Mucosa of stomach (tissue), 1 donor: ENCODE data around the gene ARHGEF37.
"Not testable (repeated sequence)": the region's sequence is repeated elsewhere in the genome, so short reads cannot be mapped to it uniquely, and the experiment has no call there.

Source experiments
- H3K27me3 ChIP-seq: one replicate; pipeline ENCODE4 v1.7.0; 2013; ENCODE audit warnings: mild to moderate bottlenecking, low read length; ENCODE audit not compliant: control insufficient read depth, insufficient read depth
- H3K36me3 ChIP-seq: one replicate; pipeline ENCODE4 v1.7.0; 2013; ENCODE audit warnings: low read length; ENCODE audit not compliant: control insufficient read depth, insufficient read depth
- H3K4me1 ChIP-seq: one replicate; pipeline ENCODE4 v1.7.0; 2013; ENCODE audit warnings: mild to moderate bottlenecking, low read length; ENCODE audit not compliant: control insufficient read depth, insufficient read depth
- H3K4me3 ChIP-seq: one replicate; pipeline ENCODE4 v1.7.0; 2013; ENCODE audit warnings: low read length
- H3K9ac ChIP-seq: one replicate; pipeline ENCODE4 v1.7.0; 2013; ENCODE audit warnings: mild to moderate bottlenecking, low read length, moderate library complexity
- H3K9me3 ChIP-seq: one replicate; pipeline ENCODE4 v1.7.0; 2013; ENCODE audit warnings: mild to moderate bottlenecking, low read length, moderate library complexity; ENCODE audit not compliant: control insufficient read depth
- donor health status: Pancreatic carcinoma.

Gene ARHGEF37, protein sequence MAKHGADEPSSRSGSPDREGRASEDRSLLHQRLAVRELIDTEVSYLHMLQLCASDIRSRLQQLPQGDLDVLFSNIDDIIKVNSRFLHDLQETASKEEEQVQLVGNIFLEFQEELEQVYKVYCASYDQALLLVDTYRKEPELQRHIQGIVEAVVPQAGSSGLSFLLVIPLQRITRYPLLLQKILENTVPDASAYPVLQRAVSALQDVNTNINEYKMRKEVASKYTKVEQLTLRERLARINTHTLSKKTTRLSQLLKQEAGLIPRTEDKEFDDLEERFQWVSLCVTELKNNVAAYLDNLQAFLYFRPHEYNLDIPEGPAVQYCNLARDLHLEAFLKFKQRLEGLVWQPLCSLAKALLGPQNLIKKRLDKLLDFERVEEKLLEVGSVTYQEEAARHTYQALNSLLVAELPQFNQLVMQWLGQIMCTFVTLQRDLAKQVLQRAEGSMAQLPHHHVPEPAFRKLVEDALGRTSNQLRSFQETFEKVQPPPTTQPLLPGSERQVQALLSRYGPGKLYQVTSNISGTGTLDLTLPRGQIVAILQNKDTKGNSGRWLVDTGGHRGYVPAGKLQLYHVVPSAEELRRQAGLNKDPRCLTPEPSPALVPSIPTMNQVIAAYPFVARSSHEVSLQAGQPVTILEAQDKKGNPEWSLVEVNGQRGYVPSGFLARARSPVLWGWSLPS

DNA sequence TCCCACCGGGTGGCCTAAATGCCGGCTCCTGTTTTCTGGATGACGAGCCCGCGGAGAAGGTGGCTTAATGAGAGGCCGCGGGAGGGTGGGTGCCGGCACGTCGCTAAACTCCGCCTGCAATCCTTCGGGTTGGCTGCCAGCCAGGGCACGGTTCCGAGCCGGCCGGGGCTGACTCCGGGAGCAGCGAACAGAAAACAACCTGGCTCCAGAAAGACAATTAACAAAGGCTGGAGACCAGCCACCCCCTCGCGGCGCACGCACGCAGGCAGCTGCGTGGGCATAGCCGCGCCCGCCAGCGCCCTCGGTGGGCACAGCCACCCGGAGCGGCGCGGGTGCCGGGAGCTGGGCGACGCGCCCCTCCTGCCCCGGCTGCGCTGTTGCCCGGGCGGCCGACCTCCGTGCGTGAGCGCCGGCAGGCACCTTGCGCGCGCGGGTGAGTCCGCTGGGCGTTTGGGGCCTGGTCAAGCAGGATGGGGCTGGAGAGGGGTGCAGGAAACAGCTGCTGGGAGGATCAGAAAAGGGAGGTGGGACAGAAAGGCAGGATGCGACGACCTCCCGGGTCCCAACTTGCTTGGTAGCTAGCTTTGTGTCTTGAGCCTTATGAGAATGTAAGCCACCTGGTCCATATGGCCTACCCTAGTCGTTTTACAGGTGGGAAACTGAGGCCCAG lies at the start of gene ARHGEF37:
Gene ARHGEF37, plus strand, starts transcription at position 307 of the 670 bp plus-strand sequence. CDS start 16,272 bp downstream, outside the sequence.
- peak within 1 kb of the TSS; percentile 86 for H3K9ac ChIP-seq
- no peaks in the 10 kb centered on the region for H3K36me3 ChIP-seq
- peak within 1 kb of the TSS; percentile 9 for H3K4me3 ChIP-seq
- no peaks in the 10 kb centered on the region for H3K27me3 ChIP-seq
- peaks cover 33% of the 10 kb centered on the region for H3K4me1 ChIP-seq
- H3K9me3 ChIP-seq, result no peaks in the 10 kb centered on the region

DNA sequence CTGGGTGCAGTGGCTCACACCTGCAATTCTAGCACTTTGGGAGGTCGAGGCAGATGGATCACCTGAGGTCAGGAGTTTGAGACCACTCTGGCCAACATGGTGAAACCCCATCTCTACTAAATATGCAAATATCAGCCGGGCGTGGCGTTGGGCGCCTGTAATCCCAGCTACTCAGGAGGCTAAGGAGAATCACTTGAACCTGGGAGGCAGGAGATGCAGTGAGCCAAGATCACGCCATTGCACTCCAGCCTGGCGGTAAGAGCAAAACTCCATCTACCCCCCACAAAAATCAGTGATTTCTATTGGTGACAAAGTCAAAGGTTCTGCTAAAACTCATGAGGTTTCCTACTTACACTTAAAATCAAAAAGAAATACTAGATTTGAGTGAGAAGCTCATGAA lies 48.9 kb upstream of the ARHGEF37 start:
- Histone ChIP-seq H3K4me1 (peaks cover 24% of the 10 kb centered on the region), H3K36me3 (no peaks in the 10 kb centered on the region), H3K9ac (no peak overlapping the region), H3K9me3 (no peaks in the 10 kb centered on the region), H3K27me3 (no peaks in the 10 kb centered on the region), H3K4me3 (no peak overlapping the region)

DNA sequence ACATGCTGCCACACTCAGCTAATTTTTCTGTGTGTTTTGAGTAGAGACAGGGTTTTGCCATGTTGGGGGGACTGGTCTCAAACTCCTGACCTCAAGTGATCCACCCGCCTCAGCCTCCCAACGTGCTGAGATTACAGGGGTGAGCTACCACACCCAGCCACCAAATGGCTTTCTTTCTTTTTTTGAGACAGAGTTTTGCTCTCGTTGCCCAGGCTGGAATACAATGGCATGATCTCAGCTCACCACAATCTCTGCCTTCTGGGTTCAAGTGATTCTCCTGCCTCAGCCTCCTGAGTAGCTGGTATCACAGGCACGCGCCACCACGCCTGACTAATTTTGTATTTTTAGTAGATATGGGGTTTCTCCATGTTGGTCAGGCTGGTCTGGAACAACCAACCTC lies 45.5 kb upstream of the ARHGEF37 start:
- peaks cover 21% of the 10 kb centered on the region for H3K4me1 ChIP-seq
- H3K9ac ChIP-seq, H3K36me3 ChIP-seq, H3K9me3 ChIP-seq, H3K4me3 ChIP-seq, H3K27me3 ChIP-seq: not testable (repeated sequence)

DNA sequence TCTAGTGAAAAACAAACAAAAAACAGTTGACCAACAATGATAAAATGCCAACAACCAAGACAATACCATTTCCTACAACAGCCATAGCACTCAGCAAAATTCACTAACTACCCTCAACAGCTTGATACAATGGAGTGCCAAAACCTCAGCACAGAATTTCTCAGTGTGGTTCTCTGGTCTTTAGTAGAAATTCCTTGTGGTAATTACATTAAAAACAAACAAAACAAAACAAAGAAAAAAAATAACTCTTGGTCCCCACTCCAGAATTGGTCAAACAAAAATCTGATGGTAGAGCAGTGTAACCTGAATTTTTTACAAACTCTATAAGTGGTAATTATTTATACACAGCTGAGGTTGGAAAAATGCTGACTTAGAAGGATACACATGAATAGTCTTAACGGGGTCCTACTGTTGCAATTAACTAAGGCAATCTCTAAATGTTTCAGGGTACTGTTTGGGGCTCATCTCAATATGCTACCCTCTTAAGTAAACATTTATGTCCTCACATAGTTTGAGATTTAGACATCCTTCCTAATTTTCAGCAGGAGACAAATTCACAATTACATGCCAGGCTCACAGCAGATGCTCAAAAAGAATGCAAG lies 43.8 kb upstream of the ARHGEF37 start:
- Histone ChIP-seq H3K27me3 (no peaks in the 10 kb centered on the region), H3K9ac (no peak overlapping the region), H3K4me3 (no peak overlapping the region), H3K9me3 (no peaks in the 10 kb centered on the region), H3K4me1 (peaks cover 18% of the 10 kb centered on the region), H3K36me3 (no peaks in the 10 kb centered on the region)

DNA sequence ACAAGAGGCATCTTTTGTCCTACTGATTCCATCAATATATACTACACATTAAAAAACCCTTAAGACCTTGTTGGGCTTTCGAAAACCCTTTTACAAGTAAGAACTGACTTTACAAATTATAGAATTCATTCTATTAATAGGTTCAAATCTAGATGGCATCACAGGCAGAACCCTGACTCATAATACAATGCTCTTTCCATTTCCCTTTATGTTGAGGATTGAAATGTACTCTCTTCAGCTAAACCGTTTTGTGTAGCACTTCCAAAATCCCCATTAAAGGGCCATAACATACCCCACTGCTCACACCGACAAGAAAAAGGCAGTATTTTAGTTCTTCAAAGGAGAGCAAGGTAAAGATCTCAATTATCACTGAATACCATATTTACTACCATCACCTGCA lies 41.2 kb upstream of the ARHGEF37 start:
- no peak overlapping the region for H3K9ac ChIP-seq
- peaks cover 2% of the 10 kb centered on the region for H3K36me3 ChIP-seq
- peaks cover 28% of the 10 kb centered on the region for H3K4me1 ChIP-seq

DNA sequence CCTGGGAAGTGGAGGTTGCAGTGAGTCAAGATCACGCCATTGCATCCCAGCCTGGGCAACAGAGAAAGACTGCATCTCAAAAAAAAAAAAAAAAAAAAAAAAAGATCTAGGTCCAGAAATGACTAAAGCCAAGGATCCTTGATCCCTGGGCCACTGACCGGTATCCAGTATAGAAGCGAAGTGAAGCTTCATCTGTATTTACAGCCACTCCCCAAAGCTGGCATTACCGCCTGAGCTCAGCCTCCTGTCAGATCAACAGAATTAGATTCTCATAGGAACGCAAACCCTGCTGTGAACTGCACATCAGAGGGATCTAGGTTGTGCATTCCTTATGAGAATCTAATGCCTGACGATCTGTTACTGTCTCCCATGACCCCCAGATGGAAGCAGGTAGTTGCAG lies 39.4 kb upstream of the ARHGEF37 start:
- H3K9me3 ChIP-seq, result no peaks in the 10 kb centered on the region
- no peak overlapping the region for H3K4me3 ChIP-seq
- H3K9ac ChIP-seq, result no peak overlapping the region
- H3K4me1 ChIP-seq, result peaks cover 26% of the 10 kb centered on the region
- no peaks in the 10 kb centered on the region for H3K27me3 ChIP-seq
- H3K36me3 ChIP-seq, result peaks cover 12% of the 10 kb centered on the region

More for the DNA sequence above, 41.2 kb upstream of the ARHGEF37 start:
- no peak overlapping the region for H3K4me3 ChIP-seq
- no peaks in the 10 kb centered on the region for H3K27me3 ChIP-seq
- no peaks in the 10 kb centered on the region for H3K9me3 ChIP-seq

DNA sequence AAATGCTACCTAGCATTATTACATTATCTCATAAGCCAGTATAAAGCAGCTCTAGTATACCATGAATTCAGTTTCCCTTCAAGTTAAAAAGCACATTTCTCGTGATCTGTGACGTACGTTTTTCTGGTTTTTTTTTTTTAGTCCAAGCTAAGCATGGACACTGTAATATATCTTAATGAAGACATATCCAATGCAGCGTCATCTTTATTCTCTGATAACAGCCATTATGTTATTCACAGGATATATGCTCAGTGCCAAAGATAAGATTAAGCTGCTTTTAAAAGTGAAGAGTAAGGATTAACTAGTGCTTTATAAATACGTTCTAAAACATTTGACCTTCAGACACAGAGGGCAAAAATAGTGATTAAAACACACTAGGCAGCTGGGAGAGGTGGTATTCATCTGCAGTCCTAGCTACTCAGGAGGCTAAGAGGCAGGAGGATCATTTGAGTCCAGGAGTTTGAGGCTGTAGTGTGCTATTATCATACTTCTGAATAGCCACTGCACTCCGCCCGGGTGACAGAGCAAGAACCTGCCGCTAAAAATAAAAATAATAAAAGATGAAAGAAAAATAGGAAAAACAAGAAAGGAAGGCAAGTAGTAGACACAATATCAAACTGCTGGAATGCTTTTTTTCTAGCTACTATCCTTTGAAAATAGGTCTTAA lies 37.8 kb upstream of the ARHGEF37 start:
- no peaks in the 10 kb centered on the region for H3K9me3 ChIP-seq
- H3K9ac ChIP-seq, result peak overlapping the region; percentile 1
- no peak overlapping the region for H3K4me3 ChIP-seq
- peaks cover 39% of the 10 kb centered on the region for H3K4me1 ChIP-seq
- no peaks in the 10 kb centered on the region for H3K27me3 ChIP-seq
- peaks cover 12% of the 10 kb centered on the region for H3K36me3 ChIP-seq

DNA sequence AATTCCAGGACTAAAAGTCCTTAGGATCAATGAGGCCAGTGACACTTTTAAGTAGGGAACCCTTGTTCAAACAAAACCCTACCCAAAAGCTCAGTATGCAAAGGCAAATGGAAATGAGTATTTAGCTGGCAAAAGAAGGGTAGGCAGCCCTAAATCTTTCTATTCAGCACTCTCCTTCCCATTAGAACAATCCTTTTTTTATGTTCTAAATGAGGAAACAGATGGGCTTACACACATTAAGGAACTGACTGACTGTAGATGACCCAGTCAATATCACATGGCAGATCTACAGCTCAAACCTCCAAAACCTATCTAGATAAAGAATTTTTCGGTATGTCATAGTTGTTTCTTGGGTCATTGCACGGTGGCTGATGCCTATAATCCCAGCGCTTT lies 37.3 kb upstream of the ARHGEF37 start:
- Histone ChIP-seq H3K4me1 (peaks cover 39% of the 10 kb centered on the region), H3K36me3 (peaks cover 12% of the 10 kb centered on the region), H3K4me3 (no peak overlapping the region), H3K27me3 (no peaks in the 10 kb centered on the region), H3K9ac (peak overlapping the region; percentile 1), H3K9me3 (no peaks in the 10 kb centered on the region)

DNA sequence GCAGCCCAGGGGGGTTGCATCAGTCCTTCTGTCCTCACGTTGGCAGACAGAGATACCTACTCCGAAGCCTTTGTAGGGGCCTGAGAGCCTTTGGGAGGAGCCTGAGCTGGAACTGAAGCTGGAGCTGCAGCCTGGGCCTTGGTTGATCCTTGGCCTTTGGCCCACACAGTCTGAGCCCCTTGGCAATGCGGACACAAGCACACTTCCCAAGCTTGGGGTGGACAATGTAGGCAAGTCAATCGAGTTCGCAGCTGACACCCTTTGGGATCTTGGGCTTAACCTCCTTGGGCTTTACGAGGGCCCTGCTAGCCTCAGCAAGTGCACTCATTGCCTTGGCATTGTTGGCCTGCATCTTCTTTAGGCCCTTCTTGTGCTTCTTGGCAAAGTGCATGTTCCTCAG lies 36.0 kb upstream of the ARHGEF37 start:
- Histone ChIP-seq H3K36me3 (peaks cover 12% of the 10 kb centered on the region), H3K4me1 (peaks cover 44% of the 10 kb centered on the region), H3K9ac (no peak overlapping the region), H3K9me3 (no peaks in the 10 kb centered on the region), H3K27me3 (no peaks in the 10 kb centered on the region), H3K4me3 (no peak overlapping the region)

DNA sequence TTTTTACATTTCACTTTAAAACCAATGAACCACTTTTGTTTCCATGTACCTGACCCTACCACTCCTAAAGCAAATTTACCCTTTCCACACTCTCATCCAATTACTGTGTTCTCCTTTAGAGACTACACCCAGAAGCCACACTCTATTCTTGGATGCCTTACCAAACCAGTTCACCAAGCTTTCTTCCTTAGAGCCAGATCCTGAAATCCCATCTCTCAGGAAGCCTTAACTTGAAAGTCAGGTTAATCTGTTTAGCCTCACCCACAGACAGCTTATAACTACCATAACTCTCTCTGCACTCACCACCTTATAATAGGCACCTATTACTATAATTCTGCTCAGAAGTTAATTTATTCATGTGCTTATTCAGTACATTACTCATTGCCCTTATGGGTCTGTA lies 34.3 kb upstream of the ARHGEF37 start:
- Histone ChIP-seq H3K9ac (peak overlapping the region; percentile 28), H3K4me1 (peaks cover 42% of the 10 kb centered on the region), H3K9me3 (no peaks in the 10 kb centered on the region), H3K4me3 (no peak overlapping the region), H3K36me3 (peaks cover 12% of the 10 kb centered on the region), H3K27me3 (no peaks in the 10 kb centered on the region)

DNA sequence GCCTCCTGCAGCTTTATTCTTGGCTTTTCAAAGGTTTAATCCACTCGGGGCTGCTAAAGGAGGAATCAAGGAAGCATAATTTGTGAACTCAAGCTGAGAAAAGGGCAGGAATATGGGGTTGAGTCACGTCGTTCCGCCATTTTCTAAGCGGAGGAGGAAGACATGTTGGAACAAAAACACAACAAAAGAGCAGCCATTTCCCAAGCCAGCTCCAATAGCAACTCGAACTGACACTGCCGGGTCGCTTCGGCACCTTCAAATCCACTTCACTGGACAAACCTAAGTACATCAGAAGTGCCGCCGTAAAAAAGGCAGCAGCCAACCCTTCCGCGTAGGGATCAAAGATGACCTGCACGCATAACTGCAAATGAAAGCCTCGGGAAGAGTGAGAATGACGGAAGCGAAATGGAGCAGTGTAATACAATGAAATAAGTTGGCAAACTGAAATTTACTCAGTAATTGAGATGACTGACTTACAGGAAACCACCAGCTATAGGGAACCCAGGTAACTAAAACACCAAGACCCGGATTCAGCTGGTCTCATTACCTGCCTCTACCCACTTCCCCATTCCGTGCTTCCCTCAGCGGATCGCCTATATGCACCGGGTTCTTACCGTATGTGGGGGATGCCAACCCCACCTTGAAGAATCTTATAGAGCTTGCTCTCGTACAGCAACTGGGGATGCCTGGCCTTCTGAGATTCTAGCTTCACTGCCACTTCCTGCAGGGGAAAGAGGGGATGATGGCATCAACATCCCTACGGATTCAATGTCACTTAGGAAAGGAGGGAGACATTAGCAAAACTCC lies 31.6 kb upstream of the ARHGEF37 start:
- Histone ChIP-seq H3K4me1 (peaks cover 27% of the 10 kb centered on the region), H3K27me3 (no peaks in the 10 kb centered on the region), H3K4me3 (peak overlapping the region; percentile 75), H3K36me3 (peaks cover 12% of the 10 kb centered on the region), H3K9me3 (no peaks in the 10 kb centered on the region), H3K9ac (peak overlapping the region; percentile 100)
